H1 (cell line): Measurements from ENCODE around the gene NADSYN1. TPM values are rescaled to one million over a fixed set of nuclear protein-coding genes. Genes with fewer than 3 reads are reported as not detected.

ENCODE experiments used
- CTCF ChIA-PET: fragments of 300-600 bp; sonication (Branson Sonifier 250); formaldehyde crosslinking; loops from one replicate; lab custom pipeline; 2021; ENCODE audit not compliant: partially characterized antibody; lab: Charles Lee
- POLR2A ChIA-PET: fragments of 300-600 bp; sonication (Branson Sonifier 250); formaldehyde crosslinking; loops from one replicate; lab custom pipeline; 2021; ENCODE audit warnings: inconsistent platforms; ENCODE audit not compliant: partially characterized antibody; lab: Charles Lee
- DNase-seq, 2 experiments: peaks; one replicate each; pipeline versions ENCODE4 v3.0.0 to v3.0.0-alpha.2; 2010 to 2022; ENCODE audit warnings: low spot score in 2 of 2, low read depth in 1 of 2, mixed read lengths in 1 of 2
- FAIRE-seq: peaks from 2 replicates; lab custom pipeline; 2011; peaks lifted over from hg19 to GRCh38; lab: Jason Lieb, UNC
- H2AFZ ChIP-seq: 2 replicates; pipeline ENCODE4 v1.8.1; 2012; ENCODE audit warnings: low read length, inconsistent platforms
- H2AK5ac ChIP-seq: 2 replicates; pipeline ENCODE4 v1.6.1; 2013; ENCODE audit warnings: low read depth, low read length
- H2BK120ac ChIP-seq: replicated peaks from 2 replicates; pipeline ENCODE3; 2013; ENCODE audit warnings: low read depth, low read length, inconsistent platforms
- H2BK12ac ChIP-seq: 2 replicates; pipeline ENCODE4 v1.6.1; 2013; ENCODE audit warnings: low read depth, low read length
- H2BK15ac ChIP-seq: 2 replicates; pipeline ENCODE4 v1.6.1; 2013; ENCODE audit warnings: low read length
- H2BK20ac ChIP-seq: 2 replicates; pipeline ENCODE4 v1.6.1; 2013; ENCODE audit warnings: low read length
- H2BK5ac ChIP-seq: 2 replicates; pipeline ENCODE4 v1.6.1; 2013; ENCODE audit warnings: low read depth, low read length
- H3K14ac ChIP-seq: 2 replicates; pipeline ENCODE4 v1.6.1; 2013; ENCODE audit warnings: inconsistent platforms; ENCODE audit not compliant: insufficient read length
- H3K18ac ChIP-seq: 2 replicates; pipeline ENCODE4 v1.6.1; 2013; ENCODE audit warnings: low read length; ENCODE audit errors: extremely low read depth
- H3K23ac ChIP-seq: 2 replicates; pipeline ENCODE4 v1.6.1; 2013; ENCODE audit warnings: inconsistent platforms; ENCODE audit not compliant: insufficient read length
- H3K23me2 ChIP-seq: 2 replicates; pipeline ENCODE4 v1.6.1; 2013; ENCODE audit warnings: low read depth, low read length
- H3K27ac ChIP-seq: 2 replicates; pipeline ENCODE4 v1.6.1; 2011; ENCODE audit warnings: low read depth, low read length, inconsistent platforms
- H3K27me3 ChIP-seq, 4 experiments: replicated peaks in 1 of 4; 1 replicate in 1 of 4; 2 replicates in 3 of 4; pipeline versions ENCODE4 v1.6.1 to v1.8.1; 2011 to 2013; ENCODE audit warnings: low read length in 3 of 4, mild to moderate bottlenecking in 3 of 4, inconsistent platforms in 2 of 4, mixed read lengths in 2 of 4, moderate library complexity in 1 of 4; ENCODE audit not compliant: control insufficient read depth in 3 of 4, insufficient read depth in 3 of 4; ENCODE audit errors: extremely low read depth in 1 of 4
- H3K36me3 ChIP-seq, 4 experiments: 2 replicates each; pipeline versions ENCODE4 v1.6.1 to v1.8.1; 2011 to 2013; ENCODE audit warnings: mild to moderate bottlenecking in 4 of 4, low read length in 3 of 4, moderate library complexity in 2 of 4, control low read depth in 1 of 4, inconsistent platforms in 1 of 4; ENCODE audit not compliant: insufficient read depth in 4 of 4, control insufficient read depth in 2 of 4
- H3K4ac ChIP-seq: replicated peaks from 2 replicates; pipeline ENCODE3; 2013; ENCODE audit warnings: low read length, low read depth, mixed read lengths, inconsistent platforms; ENCODE audit not compliant: insufficient read length
- H3K4me1 ChIP-seq, 4 experiments: replicated peaks in 1 of 4; 1 replicate in 1 of 4; 2 replicates in 3 of 4; pipeline versions ENCODE4 v1.6.1 to v1.8.1; 2011 to 2013; ENCODE audit warnings: low read length in 3 of 4, inconsistent platforms in 2 of 4, mixed read lengths in 1 of 4; ENCODE audit not compliant: insufficient read depth in 4 of 4, control insufficient read depth in 3 of 4
- H3K4me2 ChIP-seq, 2 experiments: 2 replicates each; pipeline versions ENCODE4 v1.6.1 to v1.8.1; 2011 to 2013; ENCODE audit warnings: low read depth in 2 of 2, low read length in 2 of 2, control low read depth in 1 of 2, inconsistent platforms in 1 of 2, mild to moderate bottlenecking in 1 of 2; ENCODE audit not compliant: insufficient read depth in 1 of 2
- H3K4me3 ChIP-seq, 4 experiments: fragments of 200-600, 300-600 bp in 1 of 4; sonication (generic), shearing (Covaris generic), sonication (Bioruptor Twin) in 1 of 4; 2 replicates each; pipeline versions ENCODE4 v1.5.1 to v1.8.1; 2011 to 2016; ENCODE audit warnings: low read length in 4 of 4, low read depth in 3 of 4, control low read depth in 2 of 4, inconsistent platforms in 2 of 4, mild to moderate bottlenecking in 2 of 4, mixed read lengths in 1 of 4, moderate library complexity in 1 of 4; ENCODE audit not compliant: insufficient read depth in 2 of 4; ENCODE audit errors: extremely low read depth in 1 of 4
- H3K56ac ChIP-seq: replicated peaks from 2 replicates; pipeline ENCODE3; 2013; ENCODE audit warnings: low read depth, mild to moderate bottlenecking, mixed read lengths, low read length, inconsistent platforms; ENCODE audit not compliant: insufficient read length
- H3K79me1 ChIP-seq: 2 replicates; pipeline ENCODE4 v1.6.1; 2013; ENCODE audit warnings: low read depth, low read length, control low read depth
- H3K79me2 ChIP-seq, 2 experiments: 2 replicates each; pipeline versions ENCODE4 v1.6.1 to v1.8.1; 2012 to 2013; ENCODE audit warnings: low read length in 2 of 2, mild to moderate bottlenecking in 2 of 2, inconsistent platforms in 1 of 2; ENCODE audit not compliant: insufficient read depth in 2 of 2, control insufficient read depth in 1 of 2
- H3K9ac ChIP-seq, 4 experiments: replicated peaks in 1 of 4; 1 replicate in 1 of 4; 2 replicates in 3 of 4; pipeline versions ENCODE4 v1.6.1 to v1.8.1; 2011 to 2013; ENCODE audit warnings: low read depth in 3 of 4, low read length in 3 of 4, control low read depth in 2 of 4, mild to moderate bottlenecking in 2 of 4, moderate library complexity in 2 of 4, inconsistent platforms in 1 of 4; ENCODE audit errors: extremely low read depth in 1 of 4
- H3K9me3 ChIP-seq, 2 experiments: 2 replicates each; pipeline versions ENCODE4 v1.6.1 to v1.8.1; 2012 to 2013; ENCODE audit warnings: mild to moderate bottlenecking in 2 of 2, moderate library complexity in 2 of 2, control low read depth in 1 of 2, inconsistent platforms in 1 of 2, low read depth in 1 of 2, low read length in 1 of 2, mixed read lengths in 1 of 2; ENCODE audit not compliant: insufficient read depth in 2 of 2
- H4K20me1 ChIP-seq, 2 experiments: replicated peaks in 1 of 2; 2 replicates each; pipeline versions ENCODE3 to v1.8.1; 2011 to 2013; ENCODE audit warnings: inconsistent platforms in 2 of 2, low read length in 2 of 2, mild to moderate bottlenecking in 1 of 2; ENCODE audit not compliant: insufficient read depth in 2 of 2, control insufficient read depth in 1 of 2
- H4K5ac ChIP-seq: 2 replicates; pipeline ENCODE4 v1.6.1; 2013; ENCODE audit warnings: low read length, low read depth, mixed read lengths, inconsistent platforms; ENCODE audit not compliant: insufficient read length
- H4K8ac ChIP-seq: 2 replicates; pipeline ENCODE4 v1.8.0; 2013; ENCODE audit warnings: mild to moderate bottlenecking, moderate library complexity, low read length, inconsistent platforms; ENCODE audit not compliant: insufficient read depth; ENCODE audit errors: extremely low read depth
- H4K91ac ChIP-seq: replicated peaks from 2 replicates; pipeline ENCODE3; 2013; ENCODE audit warnings: low read length, mixed read lengths, inconsistent platforms; ENCODE audit not compliant: insufficient read length
- CBX5 ChIP-seq: fragments of 300-800, 300-1000 bp; sonication (generic); IDR thresholded peaks from 2 replicates; pipeline ENCODE4 v1.7.1; 2016; ENCODE audit warnings: antibody characterized with exemption, low read length, low read depth
- CHD2 ChIP-seq: IDR thresholded peaks from 2 replicates; pipeline ENCODE4 v1.6.1; 2012; ENCODE audit warnings: low read length, improper control_type of control experiment
- E2F6 ChIP-seq: IDR thresholded peaks from 2 replicates; pipeline ENCODE4 v1.6.1; 2012; ENCODE audit warnings: inconsistent platforms
- EP300 ChIP-seq, 2 experiments: IDR thresholded peaks; 1 replicate in 1 of 2; 2 replicates in 1 of 2; pipeline ENCODE4 v1.6.1; 2011 to 2012; ENCODE audit warnings: low read depth in 2 of 2, low read length in 2 of 2, mild to moderate bottlenecking in 2 of 2, borderline replicate concordance in 1 of 2, inconsistent platforms in 1 of 2, moderate library complexity in 1 of 2
- EZH2 ChIP-seq: fragments of 200-600 bp; sonication (generic); IDR thresholded peaks from 2 replicates; pipeline ENCODE4 v1.7.1; 2012; ENCODE audit warnings: low read depth, mild to moderate bottlenecking, moderate library complexity, low read length, inconsistent platforms; ENCODE audit not compliant: severe bottlenecking
- HDAC2 ChIP-seq, 2 experiments: fragments of 300-600 bp in 1 of 2; sonication (generic) in 1 of 2; IDR thresholded peaks; 2 replicates each; pipeline ENCODE4 v1.6.1; 2011 to 2012; ENCODE audit warnings: low read depth in 2 of 2, low read length in 2 of 2, mild to moderate bottlenecking in 2 of 2, moderate library complexity in 2 of 2, borderline replicate concordance in 1 of 2, inconsistent platforms in 1 of 2
- HDAC6 ChIP-seq: IDR thresholded peaks from one replicate; pipeline ENCODE4 v1.7.1; 2012; ENCODE audit warnings: low read depth, mild to moderate bottlenecking, inconsistent platforms, low read length, moderate library complexity
- JUN ChIP-seq: IDR thresholded peaks from 2 replicates; pipeline ENCODE4 v1.6.1; 2011; ENCODE audit warnings: low read depth, mild to moderate bottlenecking, improper control_type of control experiment, low read length
- POLR2A ChIP-seq, 2 experiments: IDR thresholded peaks; 1 replicate in 1 of 2; 2 replicates in 1 of 2; pipeline ENCODE4 v1.6.1; 2011; ENCODE audit warnings: low read depth in 2 of 2, low read length in 2 of 2, mild to moderate bottlenecking in 2 of 2; ENCODE audit errors: control extremely low read depth in 1 of 2
- SIX5 ChIP-seq: IDR thresholded peaks from 2 replicates; pipeline ENCODE4 v1.6.1; 2011; ENCODE audit warnings: mild to moderate bottlenecking, low read depth, low read length
- SP1 ChIP-seq: IDR thresholded peaks from 2 replicates; pipeline ENCODE4 v1.6.1; 2011; ENCODE audit warnings: low read depth, low read length
- YY1 ChIP-seq: IDR thresholded peaks from 2 replicates; pipeline ENCODE4 v1.6.1; 2011; ENCODE audit warnings: low read depth, mild to moderate bottlenecking, low read length
- WGBS, 2 experiments: shearing (Covaris generic) in 1 of 2; methylation state at CpG; one replicate each; pipeline versions ENCODE4 v1.1.6 to v1.1.7; 2013 to 2015; ENCODE audit warnings: low lambda C conversion rate in 2 of 2, mixed read lengths in 2 of 2, inconsistent platforms in 1 of 2, low coverage in 1 of 2, missing lambda C conversion rate in 1 of 2; ENCODE audit not compliant: insufficient replicate concordance in 2 of 2, insufficient coverage in 1 of 2, insufficient read length in 1 of 2; ENCODE audit errors: extremely low coverage in 1 of 2, missing lambda C conversion rate in 1 of 2; 5-methylcytosine and 5-hydroxymethylcytosine counted together
- polyA plus RNA-seq, 7 experiments: library from polyadenylated mRNA; depleted of rRNA in 3 of 7; stranded (reverse) in 5 of 7; unstranded in 2 of 7; fragments of >200 nt in 5 of 7; fragments of 200-250 nt in 2 of 7; gene quantifications; 1 replicate in 5 of 7; 2 replicates in 1 of 7; 4 replicates in 1 of 7; pipeline versions ENCODE4 v1.2.1 to v1.2.3, GENCODE V29; 2011 to 2013; ENCODE audit warnings: missing spikeins in 2 of 7, mixed read lengths in 2 of 7
- total RNA-seq: library from RNA; stranded (reverse); fragmentation: NEBNext Ultra II Directional; extraction: Animal tissue kit (Norgen Biotek cat#: 25700); gene quantifications from 2 replicates; pipeline ENCODE4 v1.2.1, GENCODE V29; 2021

NADSYN1 gene
- total and polyA plus RNA-seq, 2 of the 8 experiments (the other 6 are each of a cell fraction or from before 2014, with no cell fraction given), result 38.3 to 38.6 TPM

GRCh38 chr11:71459076-71459766 lies 6.2 kb downstream of the NADSYN1 start:
- Histone ChIP-seq H3K4me2 (no peak overlapping the region), H2AFZ (no peak overlapping the region), H3K14ac (no peak overlapping the region), H4K20me1 (peaks cover 8 to 11% of the 10 kb centered on the region in 2 experiments), H3K79me2 (no peaks in the 10 kb centered on the region), H3K27me3 (no peaks in the 10 kb centered on the region), H3K4me1 (peaks cover 0 to 3% (median 0%) of the 10 kb centered on the region in 4 experiments; a peak in 1 of 7 replicates), H2BK15ac (no peak overlapping the region), H4K8ac (no peak overlapping the region), H2BK12ac (no peak overlapping the region), H4K5ac (no peak overlapping the region), H3K56ac (no peak overlapping the region), H3K9me3 (no peaks in the 10 kb centered on the region), H3K4ac (no peak overlapping the region), H2BK5ac (no peak overlapping the region), H4K91ac (no peak overlapping the region), H2BK120ac (no peak overlapping the region), H3K27ac (no peak overlapping the region), H3K36me3 (peaks cover 4 to 24% (median 9%) of the 10 kb centered on the region in 4 experiments; a peak in 5 of 8 replicates), H3K79me1 (peaks cover 3% of the 10 kb centered on the region; the same call in 1 of the 2 replicates), H3K23ac (no peak overlapping the region), H2BK20ac (no peak overlapping the region), H3K4me3 (no peak overlapping the region), H2AK5ac (no peak overlapping the region), H3K23me2 (no peaks in the 10 kb centered on the region), H3K18ac (no peak overlapping the region), H3K9ac (no peak overlapping the region)
- 89% methylated on average over 23 of the region's 23 CpGs; no CpG with 5 or more reads in 1 of the 2 experiments for WGBS, 2 experiments
- ChIA-PET CTCF (interaction anchor here (1.2 kb wide), 1 partner anchor 40 kb away, joined by 3 read pairs; no protein-coding TSS in a partner anchor), POLR2A (interaction anchor here (0.9 kb wide), 1 partner anchor 10 kb away, joined by 6 read pairs; the partner anchor contains the start of gene DHCR7)
- DNase-seq, result no peak
- no peak for FAIRE-seq
- TF ChIP-seq SP1 (no peak), CHD2 (no peak), HDAC2 (IDR thresholded peaks at IDR 0.05; ENCODE audit: borderline replicate concordance in 1 of 2, low read depth in 2 of 2, low read length in 2 of 2) (no peak), CBX5 (no peak), HDAC6 (no peak), JUN (no peak), SIX5 (no peak), EZH2 (no peak), EP300 (IDR thresholded peaks at IDR 0.05; ENCODE audit: borderline replicate concordance in 1 of 2, low read depth in 2 of 2, low read length in 2 of 2) (no peak), YY1 (no peak), E2F6 (no peak), POLR2A (IDR thresholded peaks at IDR 0.05; ENCODE audit: control extremely low read depth in 1 of 2, low read depth in 2 of 2, low read length in 2 of 2) (no peak)
